ENCODE data around the gene LIPC. TPM values are rescaled to one million over a fixed set of nuclear protein-coding genes. Genes with fewer than 3 reads are reported as not detected.

The LIPC gene
- total RNA-seq, 4 donors from 2014 or later = 0.81 to 4.6 (median 1.8) TPM

DNA sequence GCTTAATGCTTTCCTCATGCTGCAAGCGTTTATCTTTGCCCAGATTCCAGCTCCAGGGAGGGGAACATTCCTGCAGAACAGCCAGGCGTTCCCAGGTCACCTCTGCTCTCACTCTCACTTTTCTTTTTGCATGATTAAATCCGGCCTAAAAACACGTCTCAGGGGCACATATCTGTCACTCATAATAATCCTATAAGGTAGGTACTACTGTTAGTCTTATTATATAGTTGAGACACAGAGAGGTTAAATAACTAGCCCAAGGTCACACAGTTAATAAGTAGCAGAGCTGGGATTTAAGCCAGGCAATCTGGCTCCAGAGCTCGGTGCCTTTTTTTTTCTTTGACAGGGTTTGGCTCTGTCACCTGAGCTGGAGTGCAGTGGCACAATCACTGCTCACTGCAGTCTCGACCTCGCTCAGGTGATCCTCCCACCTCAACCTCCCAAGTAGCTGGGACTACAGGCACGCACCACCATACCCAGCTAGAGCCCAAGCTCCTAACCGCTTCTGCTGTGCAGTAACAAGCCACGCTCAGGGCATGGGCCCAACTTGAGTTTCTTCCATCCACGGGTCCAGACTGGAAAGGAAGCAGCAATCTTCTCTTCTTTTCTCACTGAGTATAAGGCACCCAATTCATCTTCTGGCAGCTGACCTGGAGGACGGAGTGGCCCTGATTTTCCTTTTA is 96.5 kb downstream of the LIPC start:
- intact Hi-C loops (cut with DNase I) = loop anchor here (10.0 kb wide), 1 partner anchor 54 kb away; no protein-coding TSS in a partner anchor
- 50 to 57% methylated on average over 12 of the region's 12 CpGs for WGBS, 2 donors
- H3K27ac ChIP-seq = peak overlapping the region; percentile 81 to 95 (median 83)
- peaks cover 23 to 43% of the 10 kb centered on the region in 2 donors for H3K4me1 ChIP-seq
- TF ChIP-seq, protein P1, sequence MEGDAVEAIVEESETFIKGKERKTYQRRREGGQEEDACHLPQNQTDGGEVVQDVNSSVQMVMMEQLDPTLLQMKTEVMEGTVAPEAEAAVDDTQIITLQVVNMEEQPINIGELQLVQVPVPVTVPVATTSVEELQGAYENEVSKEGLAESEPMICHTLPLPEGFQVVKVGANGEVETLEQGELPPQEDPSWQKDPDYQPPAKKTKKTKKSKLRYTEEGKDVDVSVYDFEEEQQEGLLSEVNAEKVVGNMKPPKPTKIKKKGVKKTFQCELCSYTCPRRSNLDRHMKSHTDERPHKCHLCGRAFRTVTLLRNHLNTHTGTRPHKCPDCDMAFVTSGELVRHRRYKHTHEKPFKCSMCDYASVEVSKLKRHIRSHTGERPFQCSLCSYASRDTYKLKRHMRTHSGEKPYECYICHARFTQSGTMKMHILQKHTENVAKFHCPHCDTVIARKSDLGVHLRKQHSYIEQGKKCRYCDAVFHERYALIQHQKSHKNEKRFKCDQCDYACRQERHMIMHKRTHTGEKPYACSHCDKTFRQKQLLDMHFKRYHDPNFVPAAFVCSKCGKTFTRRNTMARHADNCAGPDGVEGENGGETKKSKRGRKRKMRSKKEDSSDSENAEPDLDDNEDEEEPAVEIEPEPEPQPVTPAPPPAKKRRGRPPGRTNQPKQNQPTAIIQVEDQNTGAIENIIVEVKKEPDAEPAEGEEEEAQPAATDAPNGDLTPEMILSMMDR (IDR thresholded peaks at IDR 0.05) = no peak
- no peak for TF ChIP-seq POLR2A (IDR thresholded peaks at IDR 0.05)
- peak; percentile 86 for DNase-seq
- H3K27me3 ChIP-seq = no peaks in the 10 kb centered on the region
- H3K36me3 ChIP-seq = no peaks in the 10 kb centered on the region
- no peak overlapping the region for H3K4me3 ChIP-seq (replicated peaks in 1 of 3)
- H3K9me3 ChIP-seq = no peaks in the 10 kb centered on the region

DNA sequence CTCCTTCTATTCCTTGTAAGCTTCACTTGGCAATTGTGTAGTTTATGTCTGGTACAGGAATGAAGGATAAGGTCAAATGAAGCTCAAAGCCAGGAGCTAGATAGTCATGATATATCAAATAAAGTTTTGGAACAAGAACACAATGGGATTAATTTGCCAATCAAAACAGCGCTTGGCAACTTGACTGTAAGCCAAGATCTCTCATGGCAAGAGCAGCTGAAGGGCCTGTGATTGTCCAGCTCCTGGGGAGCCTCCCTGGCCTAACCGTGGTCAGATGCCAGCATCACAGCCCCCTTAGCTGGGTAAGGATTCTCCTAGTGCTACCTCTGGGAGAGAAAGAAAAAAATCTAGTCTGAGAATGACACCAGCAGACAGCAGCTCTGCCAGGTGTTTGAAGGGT is 97.2 kb downstream of the LIPC start:
- Histone ChIP-seq H3K36me3 (no peaks in the 10 kb centered on the region), H3K4me1 (peaks cover 23 to 37% of the 10 kb centered on the region in 2 donors), H3K27me3 (no peaks in the 10 kb centered on the region), H3K27ac (peak overlapping the region; percentile 81 to 95 (median 83)), H3K4me3 (replicated peaks in 1 of 3) (no peak overlapping the region), H3K9me3 (no peaks in the 10 kb centered on the region)
- intact Hi-C loops (cut with DNase I) = loop anchor here (10.0 kb wide), 1 partner anchor 54 kb away; no protein-coding TSS in a partner anchor
- peak; percentile 51 to 62 for DNase-seq
- 24 to 36% methylated on average over 2 of the region's 2 CpGs for whole genome bisulfite sequencing, 2 donors
- TF ChIP-seq POLR2A (IDR thresholded peaks at IDR 0.05) = no peak
- TF ChIP-seq, protein P1 (IDR thresholded peaks at IDR 0.05) = no peak

- intact Hi-C loops (cut with DNase I) = no loop called here
- H3K36me3 ChIP-seq = no peaks in the 10 kb centered on the region
- no peak for TF ChIP-seq POLR2A (IDR thresholded peaks at IDR 0.05)
- TF ChIP-seq, protein P1 (IDR thresholded peaks at IDR 0.05) = no peak
- peak overlapping the region in 2 of 3 donors; percentile 81 to 95 for H3K27ac ChIP-seq
- no peak overlapping the region for H3K4me3 ChIP-seq (replicated peaks in 1 of 3)
- peaks cover 23 to 33% of the 10 kb centered on the region in 2 donors for H3K4me1 ChIP-seq
- WGBS, 2 donors = 97 to 100% methylated on average over 3 to 6 of the region's 7 CpGs
- no peak for DNase-seq
- H3K27me3 ChIP-seq = no peaks in the 10 kb centered on the region
- H3K9me3 ChIP-seq = no peaks in the 10 kb centered on the region
Observed at GRCh38 chr15:58530056-58530590, 98.3 kb downstream of the LIPC start.

GRCh38 chr15:58532126-58532525 is 100.3 kb downstream of the LIPC start:
- H3K27ac ChIP-seq = no peak overlapping the region
- H3K36me3 ChIP-seq = no peaks in the 10 kb centered on the region
- 87 to 100% methylated on average over 3 of the region's 3 CpGs for WGBS, 2 donors
- no peak for DNase-seq
- no peaks in the 10 kb centered on the region for H3K9me3 ChIP-seq
- peaks cover 23 to 24% of the 10 kb centered on the region in 2 donors for H3K4me1 ChIP-seq
- intact Hi-C loops (cut with DNase I) = no loop called here
- H3K27me3 ChIP-seq = no peaks in the 10 kb centered on the region
- TF ChIP-seq POLR2A (IDR thresholded peaks at IDR 0.05) = no peak
- TF ChIP-seq, protein P1 (IDR thresholded peaks at IDR 0.05) = no peak
- H3K4me3 ChIP-seq (replicated peaks in 1 of 3) = no peak overlapping the region

- H3K27me3 ChIP-seq = no peaks in the 10 kb centered on the region
- WGBS, 2 donors = 100% methylated on average over 1 of the region's 1 CpG
- H3K9me3 ChIP-seq = no peaks in the 10 kb centered on the region
- H3K4me1 ChIP-seq = peaks cover under 1 to 2% of the 10 kb centered on the region in 2 donors
- no peaks in the 10 kb centered on the region for H3K36me3 ChIP-seq
- no peak overlapping the region for H3K27ac ChIP-seq
- intact Hi-C loops (cut with DNase I) = no loop called here
- no peak overlapping the region for H3K4me3 ChIP-seq (replicated peaks in 1 of 3)
- no peak for DNase-seq
- TF ChIP-seq, protein P1 (IDR thresholded peaks at IDR 0.05) = no peak
- no peak for TF ChIP-seq POLR2A (IDR thresholded peaks at IDR 0.05)
Observed at GRCh38 chr15:58534556-58534955, 102.8 kb downstream of the LIPC start.

All from thyroid gland (tissue), 4 donors.